SU-DHL-6 (cell line): Measurements from ENCODE around the gene PAIP2B.
"Not testable (repeated sequence)": the region's sequence is repeated elsewhere in the genome, so short reads cannot be mapped to it uniquely, and the experiment has no call there.

Experiments
- EZH2phosphoT487 ChIP-seq: fragments of 200-600 bp; sonication (generic), shearing (Covaris generic); conservative IDR thresholded peaks from 2 replicates; pipeline ENCODE4 v1.6.1; 2018; ENCODE audit warnings: mild to moderate bottlenecking, antibody characterized with exemption, low read length, moderate library complexity, mixed read lengths
- TF ChIP-seq, protein P1 (sequence below): fragments of 200-600 bp; sonication (generic); IDR thresholded peaks from one replicate; pipeline ENCODE4 v1.5.1; 2017; ENCODE audit warnings: antibody characterized with exemption, mild to moderate bottlenecking, low read length, moderate library complexity; ENCODE audit not compliant: insufficient read depth, poor library complexity, severe bottlenecking

DNA sequence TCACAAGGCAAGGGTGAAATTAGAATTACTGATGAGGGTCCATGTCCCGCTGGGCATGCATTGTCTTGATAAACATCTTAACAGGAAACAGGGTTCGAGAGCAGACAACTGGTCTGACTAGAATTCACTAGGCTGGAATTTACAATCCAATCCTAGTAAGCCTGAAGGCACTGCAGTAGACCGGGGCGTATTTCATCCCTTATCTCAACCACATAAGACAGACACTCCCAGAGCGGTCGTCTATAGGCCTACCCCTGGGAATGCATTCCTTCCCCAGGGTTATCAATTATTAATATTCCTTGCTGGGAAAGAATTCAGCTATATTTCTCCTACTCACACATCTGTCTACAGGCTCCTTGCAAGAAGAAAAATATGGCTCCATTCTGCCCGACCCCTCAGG lies 6.2 kb upstream of the PAIP2B start:
- TF ChIP-seq, protein P1, sequence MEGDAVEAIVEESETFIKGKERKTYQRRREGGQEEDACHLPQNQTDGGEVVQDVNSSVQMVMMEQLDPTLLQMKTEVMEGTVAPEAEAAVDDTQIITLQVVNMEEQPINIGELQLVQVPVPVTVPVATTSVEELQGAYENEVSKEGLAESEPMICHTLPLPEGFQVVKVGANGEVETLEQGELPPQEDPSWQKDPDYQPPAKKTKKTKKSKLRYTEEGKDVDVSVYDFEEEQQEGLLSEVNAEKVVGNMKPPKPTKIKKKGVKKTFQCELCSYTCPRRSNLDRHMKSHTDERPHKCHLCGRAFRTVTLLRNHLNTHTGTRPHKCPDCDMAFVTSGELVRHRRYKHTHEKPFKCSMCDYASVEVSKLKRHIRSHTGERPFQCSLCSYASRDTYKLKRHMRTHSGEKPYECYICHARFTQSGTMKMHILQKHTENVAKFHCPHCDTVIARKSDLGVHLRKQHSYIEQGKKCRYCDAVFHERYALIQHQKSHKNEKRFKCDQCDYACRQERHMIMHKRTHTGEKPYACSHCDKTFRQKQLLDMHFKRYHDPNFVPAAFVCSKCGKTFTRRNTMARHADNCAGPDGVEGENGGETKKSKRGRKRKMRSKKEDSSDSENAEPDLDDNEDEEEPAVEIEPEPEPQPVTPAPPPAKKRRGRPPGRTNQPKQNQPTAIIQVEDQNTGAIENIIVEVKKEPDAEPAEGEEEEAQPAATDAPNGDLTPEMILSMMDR: not testable (repeated sequence)
- TF ChIP-seq EZH2phosphoT487: not testable (repeated sequence)
